Amniotic stem cell (primary cell): Measurements from ENCODE around the gene HSPA4.
"Not testable (repeated sequence)": the region's sequence is repeated elsewhere in the genome, so short reads cannot be mapped to it uniquely, and the experiment has no call there.

Experiments used
- DNase-seq: peaks from one replicate; lab custom pipeline; 2025; lab: John Stamatoyannopoulos, UW

Gene HSPA4

DNA sequence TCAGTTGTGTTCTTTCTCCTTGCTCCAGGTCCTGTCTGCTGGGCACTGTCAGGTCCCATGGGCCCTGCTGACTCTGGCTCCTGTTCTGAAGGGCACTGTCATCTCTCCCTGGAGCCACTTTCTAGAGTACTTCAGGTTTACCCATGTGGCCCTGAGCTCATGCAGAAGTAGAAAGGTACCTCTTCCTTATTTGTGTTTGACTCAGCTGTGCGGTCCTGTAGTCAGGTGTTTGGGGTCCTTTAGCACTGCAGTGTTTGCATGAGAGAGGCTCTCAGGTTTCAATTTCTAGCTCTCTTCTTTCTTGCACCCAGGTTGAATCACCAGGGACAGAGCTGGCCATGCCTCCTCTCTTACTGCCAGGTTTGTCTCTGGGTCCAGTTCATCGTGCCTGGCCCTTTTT lies 71.5 kb downstream of the HSPA4 start:
- DNase-seq, result no peak

GRCh38 chr5:133124891-133125290 lies 73.1 kb downstream of the HSPA4 start:
- DNase-seq, result no peak

GRCh38 chr5:133128066-133128465 lies 76.3 kb downstream of the HSPA4 start:
- DNase-seq, result no peak

GRCh38 chr5:133129289-133129688 lies 77.5 kb downstream of the HSPA4 start:
- DNase-seq, result no peak

DNA sequence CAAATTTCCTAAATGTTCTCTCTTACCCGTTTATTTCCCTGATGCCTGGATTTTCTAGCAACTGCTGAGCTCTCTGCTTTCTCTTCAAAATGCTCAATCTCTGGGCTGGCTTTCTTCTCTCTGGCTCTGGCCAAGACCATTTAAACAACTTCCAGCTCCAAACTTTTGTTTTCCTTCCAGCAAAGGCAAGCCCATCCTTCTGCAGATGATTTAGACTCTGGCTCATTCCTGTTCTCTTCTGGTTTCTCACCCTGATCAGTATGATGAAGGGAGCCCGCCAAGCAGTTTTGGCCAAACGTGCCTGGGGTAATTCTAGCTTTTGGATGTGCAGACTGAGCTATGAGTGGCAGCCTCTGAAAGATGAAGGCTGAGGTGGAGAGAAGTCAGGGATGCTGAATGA lies 78.1 kb downstream of the HSPA4 start:
- DNase-seq, result no peak

- no peak for DNase-seq
Measured at GRCh38 chr5:133130387-133131118, 78.7 kb downstream of the HSPA4 start.

DNA sequence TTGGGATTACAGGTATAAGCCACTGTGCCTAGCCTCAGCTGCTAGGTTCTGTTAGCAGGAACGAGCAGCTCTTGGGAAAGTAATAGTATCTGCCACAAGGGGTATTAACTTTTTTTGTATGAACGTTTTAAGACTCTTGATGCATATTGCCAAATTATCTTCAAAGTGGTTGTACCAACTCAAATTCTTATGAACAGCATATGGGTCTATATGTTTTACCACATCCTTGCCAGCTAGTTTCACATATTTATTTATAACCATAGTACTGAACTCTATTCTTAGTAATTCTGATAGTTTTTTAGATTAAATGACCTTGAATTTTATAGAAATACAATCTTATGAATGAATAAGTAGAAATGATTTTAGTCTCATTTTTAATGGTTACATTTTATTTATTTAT lies 80.9 kb downstream of the HSPA4 start:
- DNase-seq, result no peak

DNA sequence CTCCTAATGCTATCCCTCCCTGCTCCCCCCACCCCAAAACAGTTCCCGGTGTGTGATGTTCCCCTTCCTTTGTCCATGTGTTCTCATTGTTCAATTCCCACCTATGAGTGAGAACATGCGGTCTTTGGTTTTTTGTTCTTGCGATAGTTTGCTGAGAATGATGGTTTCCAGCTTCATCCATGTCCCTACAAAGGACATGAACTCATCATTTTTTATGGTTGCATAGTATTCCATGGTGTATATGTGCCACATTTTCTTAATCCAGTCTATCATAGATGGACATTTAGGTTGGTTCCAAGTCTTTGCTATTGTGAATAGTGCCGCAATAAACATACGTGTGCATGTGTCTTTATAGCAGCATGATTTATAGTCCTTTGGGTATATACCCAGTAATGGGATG lies 81.4 kb downstream of the HSPA4 start:
- not testable (repeated sequence) for DNase-seq

- not testable (repeated sequence) for DNase-seq
Measured at GRCh38 chr5:133136890-133137289, 85.1 kb downstream of the HSPA4 start.

GRCh38 chr5:133140311-133140710 lies 88.5 kb downstream of the HSPA4 start:
- no peak for DNase-seq

DNA sequence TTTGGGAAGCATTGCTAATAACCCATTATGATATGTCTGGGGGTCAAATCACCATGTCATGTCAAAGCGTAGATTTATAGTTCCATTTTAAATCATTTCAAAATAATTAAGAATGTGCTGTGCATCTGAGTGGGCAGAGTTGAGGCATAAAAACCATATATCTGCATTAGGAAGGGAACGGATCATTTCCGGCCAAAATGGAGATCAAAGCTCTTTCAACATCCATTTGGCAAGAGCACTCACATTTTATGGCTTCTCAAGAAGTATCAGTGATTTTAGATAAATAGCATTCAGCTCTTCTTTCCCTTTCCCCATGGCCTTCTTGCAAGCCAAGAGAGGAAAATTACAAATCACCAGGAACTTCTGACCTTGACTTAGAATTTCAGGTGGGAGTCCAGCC lies 89.9 kb downstream of the HSPA4 start:
- no peak for DNase-seq

- no peak for DNase-seq
Measured at GRCh38 chr5:133142782-133143181, 91.0 kb downstream of the HSPA4 start.

GRCh38 chr5:133144245-133144981 lies 92.6 kb downstream of the HSPA4 start:
- DNase-seq, result no peak

DNA sequence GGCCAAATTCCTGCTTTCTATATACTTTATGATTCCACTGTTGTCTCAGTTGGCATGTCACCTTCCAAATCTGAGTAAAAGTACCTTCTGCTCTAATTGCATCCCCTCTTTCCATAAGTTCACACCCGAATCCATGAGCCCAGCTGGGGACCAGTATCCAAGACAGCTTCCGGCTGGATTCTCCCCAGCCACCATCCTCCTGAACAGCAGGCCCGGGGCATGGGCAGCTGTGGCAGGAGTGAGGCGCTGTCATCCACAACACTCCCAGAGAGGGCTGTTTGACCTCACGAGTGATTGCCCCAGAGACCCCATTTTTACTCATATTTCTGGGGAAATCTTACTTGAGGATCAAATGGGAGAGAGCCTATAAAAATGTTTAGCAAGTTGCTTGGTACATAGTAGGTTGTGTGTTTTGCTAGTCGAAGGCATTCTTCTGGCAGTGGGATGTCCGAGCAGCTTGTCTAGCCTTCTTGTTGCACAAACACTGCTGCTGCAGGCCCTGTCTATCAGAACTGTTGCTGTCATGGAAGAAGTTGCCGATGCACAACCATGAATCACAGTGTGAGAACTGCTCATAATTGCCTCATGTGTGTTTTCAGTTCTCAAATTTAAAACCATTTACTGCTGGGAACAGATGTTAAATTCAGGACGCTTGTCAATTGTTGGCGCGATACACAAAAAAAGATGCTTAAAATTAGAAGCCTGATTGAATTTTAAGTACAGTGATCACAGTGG lies 93.8 kb downstream of the HSPA4 start:
- no peak for DNase-seq

DNA sequence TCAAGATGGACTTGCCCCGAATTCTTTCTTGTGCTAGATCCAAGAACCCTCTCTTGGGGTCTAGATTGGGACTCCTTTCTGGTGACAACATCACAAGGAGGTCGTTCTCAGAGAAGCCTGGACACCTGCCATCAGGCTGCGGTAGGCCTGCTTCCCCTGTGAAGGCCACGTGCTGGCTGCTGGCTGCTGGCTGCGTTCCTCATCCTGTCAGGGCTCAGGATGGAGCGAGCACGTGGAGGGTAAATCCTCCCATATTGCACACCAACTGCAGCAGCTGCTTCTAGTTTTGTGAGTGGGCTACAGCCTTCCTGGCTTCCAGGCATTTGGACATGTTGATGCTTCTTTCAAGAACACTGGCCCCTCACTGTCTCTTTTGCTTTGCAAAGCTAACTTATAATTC lies 95.6 kb downstream of the HSPA4 start:
- no peak for DNase-seq

DNA sequence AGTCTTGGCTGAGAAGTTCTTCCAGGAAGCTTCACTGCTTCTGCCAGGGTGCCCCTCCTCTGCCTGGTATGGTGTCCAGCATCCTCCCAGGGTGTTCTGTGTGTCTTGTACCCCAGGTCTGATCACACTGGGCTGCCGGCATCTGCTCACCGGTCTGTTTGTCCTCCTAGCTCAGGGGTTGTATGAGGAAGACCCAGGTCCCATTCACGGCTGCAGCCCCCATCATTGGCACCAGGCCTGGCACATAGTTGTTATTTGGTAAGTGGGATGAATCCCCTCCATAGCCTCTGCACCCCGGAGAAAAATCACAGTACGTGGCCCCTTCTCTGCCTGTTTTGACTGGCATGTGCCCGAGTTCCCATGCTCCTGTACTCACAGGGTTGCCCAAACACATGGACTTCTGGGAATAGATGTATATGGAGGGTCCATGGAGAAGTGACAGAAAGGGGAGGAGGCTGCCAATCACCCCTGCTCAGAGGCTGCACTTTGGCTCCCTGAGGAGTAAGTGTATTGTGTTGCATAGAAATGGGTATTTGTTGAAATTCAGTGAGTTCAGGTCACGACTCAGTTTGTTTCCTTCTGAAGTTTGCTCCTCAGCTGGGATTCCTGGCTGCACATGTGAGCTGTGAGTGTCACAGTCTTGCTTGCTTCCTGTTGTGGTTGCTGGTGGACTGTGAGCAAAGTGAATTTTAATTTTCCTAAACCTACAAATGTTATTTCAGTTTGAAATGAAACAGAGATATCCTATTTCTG lies 96.2 kb downstream of the HSPA4 start:
- no peak for DNase-seq

DNA sequence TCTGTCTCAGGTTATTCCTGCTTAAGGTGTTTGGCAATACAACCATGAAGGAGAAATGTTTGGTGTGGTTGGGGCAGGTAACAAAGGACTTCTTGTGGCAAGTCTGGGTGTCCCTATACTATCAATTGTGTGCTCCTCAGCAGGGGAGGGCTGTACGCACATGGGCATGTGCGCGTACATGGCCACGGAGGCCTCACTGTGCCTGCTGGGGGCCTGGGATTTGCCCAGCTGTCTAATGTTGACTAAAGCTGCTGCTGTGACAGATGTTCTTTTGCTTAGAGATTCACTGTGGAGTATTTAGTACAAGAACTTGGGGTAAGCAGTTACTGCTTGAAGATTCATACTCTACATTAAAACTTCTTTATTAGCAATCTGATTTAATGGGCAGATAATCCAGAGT lies 97.5 kb downstream of the HSPA4 start:
- no peak for DNase-seq

DNA sequence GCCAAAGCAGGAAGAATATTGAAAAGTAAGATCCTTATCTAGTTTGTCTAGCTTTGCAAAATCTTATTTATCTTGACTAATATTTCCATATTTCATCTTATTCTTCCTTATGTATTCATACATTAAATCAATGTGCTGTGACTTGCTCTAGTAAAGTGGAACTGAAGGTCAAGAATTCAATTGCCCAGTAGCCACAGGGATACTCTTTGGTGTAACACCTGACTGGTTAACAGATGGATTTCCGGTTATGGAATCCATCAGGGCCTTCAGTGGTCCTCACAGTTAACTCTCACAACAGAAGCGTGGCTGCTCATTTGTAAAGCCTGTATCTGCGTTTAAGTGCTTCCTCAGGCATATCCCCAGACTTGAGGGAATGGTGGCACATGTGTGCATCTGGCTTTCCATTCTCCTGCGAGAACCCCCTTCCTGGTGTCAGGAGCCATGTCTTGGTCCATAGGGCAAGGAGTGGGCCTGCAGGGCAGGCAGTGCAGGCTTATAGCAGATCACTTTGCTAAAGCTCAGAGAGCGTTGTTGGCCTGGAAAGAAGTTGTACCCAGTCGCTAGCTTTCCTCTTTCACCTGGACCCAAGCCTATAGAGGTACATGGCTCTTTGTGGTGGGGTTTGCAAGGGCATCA lies 99.2 kb downstream of the HSPA4 start:
- no peak for DNase-seq

GRCh38 chr5:133154274-133155075 lies 102.7 kb downstream of the HSPA4 start:
- no peak for DNase-seq

DNA sequence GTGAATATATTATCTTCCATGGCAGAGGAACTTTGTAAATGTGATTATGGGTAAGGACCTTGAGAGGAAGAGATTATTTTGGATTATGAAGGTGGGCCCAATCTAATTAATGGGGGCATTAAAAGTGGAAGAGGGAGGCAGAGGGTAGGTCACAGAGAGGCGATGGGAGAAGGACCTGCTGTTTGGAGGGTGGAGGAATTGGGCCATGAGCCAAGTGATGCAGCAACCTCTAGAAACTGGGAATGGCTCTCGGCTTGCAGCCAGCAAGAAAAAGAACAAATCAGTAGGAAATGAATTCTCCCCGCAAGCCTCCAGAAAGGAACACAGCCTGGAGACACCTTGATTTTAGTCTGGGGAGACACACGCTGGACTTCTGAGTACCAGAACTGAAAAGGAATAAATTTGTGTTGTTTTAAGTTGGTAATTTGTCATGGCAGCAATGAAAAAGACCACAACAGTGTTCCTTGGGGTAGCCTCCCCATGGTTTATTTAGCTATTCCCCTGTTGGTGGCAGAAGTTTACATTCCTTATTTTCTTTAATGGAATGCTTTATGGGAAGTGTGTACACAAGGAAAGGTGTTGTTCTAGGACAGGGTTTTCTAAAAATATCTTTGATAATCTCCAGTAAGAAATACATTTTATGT lies 103.6 kb downstream of the HSPA4 start:
- DNase-seq, result no peak
